ENCODE measurements around the gene C2orf81.
"Not testable (repeated sequence)": the region's sequence is repeated elsewhere in the genome, so short reads cannot be mapped to it uniquely, and the experiment has no call there.

C2orf81 gene

DNA sequence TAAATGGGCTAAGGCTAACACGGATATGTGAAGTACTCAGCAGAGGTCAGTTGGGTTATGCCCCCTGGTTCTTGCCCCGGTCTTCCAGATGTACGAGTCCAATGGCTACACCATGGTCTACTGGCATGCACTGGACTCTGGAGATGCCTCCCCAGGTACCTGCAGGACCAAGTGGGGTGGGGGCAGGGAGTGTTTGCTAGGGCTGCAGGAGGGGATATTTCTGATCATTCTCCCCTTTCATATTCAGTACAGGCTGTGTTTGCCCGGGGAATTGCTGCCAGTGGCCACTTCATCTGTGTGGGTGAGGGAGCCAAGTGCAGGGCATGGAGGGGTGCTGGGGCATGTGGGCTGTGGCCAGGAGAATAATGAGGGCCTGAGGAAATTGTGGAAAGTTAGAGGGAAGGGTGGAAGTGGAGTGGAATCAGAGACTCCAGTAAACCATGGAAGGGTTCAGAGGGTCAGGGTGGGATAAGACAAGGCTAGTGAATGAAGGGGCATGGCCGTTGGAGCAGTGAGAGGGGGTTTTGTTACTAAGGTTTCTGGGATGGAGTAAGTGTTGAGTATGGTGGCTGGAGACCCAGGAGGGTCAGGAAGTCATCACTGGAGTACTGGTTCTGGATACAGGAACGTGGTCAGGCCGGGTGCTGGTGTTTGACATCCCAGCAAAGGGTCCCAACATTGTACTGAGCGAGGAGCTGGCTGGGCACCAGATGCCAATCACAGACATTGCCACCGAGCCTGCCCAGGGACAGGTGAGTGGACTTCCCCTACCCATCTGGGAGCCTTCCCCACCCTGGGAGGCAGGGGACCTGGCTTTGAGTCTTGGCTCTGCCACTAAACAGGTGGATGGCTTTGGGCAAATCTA, 2.0 kb upstream of the C2orf81 start:
- no peak for DNase-seq

DNA sequence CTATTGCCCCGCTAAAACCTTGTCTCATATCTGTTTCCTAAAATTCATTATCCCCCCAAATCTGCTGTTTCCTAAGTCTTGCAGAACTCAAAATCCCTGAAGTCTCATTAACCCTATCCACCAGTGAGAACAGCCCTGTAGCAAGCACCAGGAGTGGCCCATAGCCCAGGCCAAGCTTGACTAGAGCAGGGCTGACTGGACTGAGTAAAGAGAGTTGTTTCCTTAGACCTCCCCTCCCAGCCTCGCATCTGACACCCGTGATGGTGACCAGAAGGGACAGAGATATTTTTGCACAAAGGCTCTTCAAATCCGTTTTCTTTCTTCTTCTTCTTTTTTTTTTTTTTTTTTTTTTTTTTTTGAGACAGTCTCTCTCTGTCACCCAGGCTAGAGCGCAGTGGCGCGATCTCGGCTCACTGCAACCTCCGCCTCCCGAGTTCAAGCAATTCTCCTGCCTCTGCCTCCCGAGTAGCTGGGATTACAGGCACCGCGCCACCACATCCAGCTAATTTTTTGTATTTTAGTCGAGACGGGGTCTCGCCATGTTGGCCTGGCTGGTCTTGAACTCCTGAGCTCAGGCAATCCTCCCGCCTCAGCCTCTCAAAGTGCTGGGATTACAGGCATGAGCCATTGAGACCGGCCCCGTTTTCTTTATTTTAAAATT, 846 bp downstream of the C2orf81 start:
- not testable (repeated sequence) for DNase-seq

DNA sequence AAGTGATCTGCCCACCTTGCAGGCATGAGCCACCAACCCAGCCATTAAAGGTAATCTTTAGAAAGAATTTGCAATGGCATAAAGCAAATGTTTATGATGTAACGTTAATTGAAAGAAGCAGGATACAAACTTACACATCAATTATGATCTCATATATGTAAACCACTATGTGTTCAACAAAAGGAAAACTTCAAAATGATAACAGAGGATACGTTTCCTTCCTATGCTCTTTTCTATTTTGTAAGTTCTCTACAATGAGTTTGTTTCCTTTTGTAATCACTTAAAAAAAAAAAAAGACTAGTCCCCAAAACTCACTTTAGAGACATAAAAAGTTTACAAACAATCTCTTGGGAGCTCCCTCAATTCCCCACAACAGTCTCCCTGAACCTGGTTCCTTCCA, 1.4 kb downstream of the C2orf81 start:
- DNase-seq: no peak

DNA sequence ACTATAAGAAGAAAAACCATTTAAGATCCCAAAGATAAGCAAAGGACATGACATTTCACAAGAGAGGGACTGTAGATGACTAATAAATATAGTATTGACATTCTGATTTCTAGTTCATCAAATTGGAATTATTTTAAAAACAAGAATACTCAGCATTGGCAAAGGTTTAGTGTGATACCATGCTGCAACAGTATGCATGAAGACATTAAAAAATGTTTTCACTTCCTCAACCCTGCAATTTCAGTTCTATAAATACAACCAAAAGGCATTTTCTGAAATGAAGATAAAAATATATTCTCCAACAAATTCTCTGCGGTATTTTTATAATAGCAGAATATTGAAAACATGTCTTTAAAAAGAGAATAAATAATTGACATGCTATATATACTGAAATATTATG, 2.1 kb downstream of the C2orf81 start:
- peak; percentile 58 for DNase-seq

DNA sequence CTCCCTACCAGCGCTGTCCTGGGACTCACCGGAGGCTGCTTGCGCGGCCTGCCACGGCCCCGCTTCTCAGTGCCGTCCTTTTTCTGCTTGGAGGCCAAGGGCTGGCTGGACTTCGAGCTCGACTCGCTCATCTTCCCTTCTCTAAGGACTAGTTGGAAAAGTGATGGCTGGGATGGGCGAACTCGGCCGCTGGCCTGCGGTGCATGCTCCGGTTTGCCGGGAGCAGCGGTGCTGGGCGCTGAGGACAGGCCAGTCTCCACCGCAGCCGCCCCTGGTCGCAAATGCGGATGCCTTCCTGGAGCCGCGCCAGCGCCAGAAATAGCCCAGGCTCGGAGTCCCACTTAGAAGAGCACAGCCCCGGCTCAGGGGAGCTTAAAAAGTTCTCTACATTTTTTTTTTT, 3.1 kb downstream of the C2orf81 start:
- peak; percentile 38 for DNase-seq

DNA sequence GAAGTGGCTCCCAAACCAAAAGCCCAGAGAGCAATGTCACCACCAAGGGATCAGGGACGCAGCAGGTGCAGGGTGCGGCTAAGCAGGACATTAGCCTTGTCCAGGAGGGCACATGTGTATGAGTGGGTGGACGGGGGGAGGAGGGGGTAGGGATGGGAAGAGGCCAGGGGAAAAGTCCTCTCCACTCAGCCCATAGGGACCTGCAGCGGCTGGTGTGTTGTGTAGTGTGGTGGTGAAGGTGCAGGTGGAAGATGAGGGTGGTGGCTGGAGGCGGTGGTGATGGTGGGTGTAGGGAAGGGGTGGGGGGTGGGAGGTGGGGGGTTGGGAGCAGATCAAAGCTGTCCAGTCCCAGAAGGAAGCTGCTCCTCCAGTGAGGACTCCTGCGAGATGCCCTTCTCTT, 3.7 kb downstream of the C2orf81 start:
- DNase-seq: no peak

DNA sequence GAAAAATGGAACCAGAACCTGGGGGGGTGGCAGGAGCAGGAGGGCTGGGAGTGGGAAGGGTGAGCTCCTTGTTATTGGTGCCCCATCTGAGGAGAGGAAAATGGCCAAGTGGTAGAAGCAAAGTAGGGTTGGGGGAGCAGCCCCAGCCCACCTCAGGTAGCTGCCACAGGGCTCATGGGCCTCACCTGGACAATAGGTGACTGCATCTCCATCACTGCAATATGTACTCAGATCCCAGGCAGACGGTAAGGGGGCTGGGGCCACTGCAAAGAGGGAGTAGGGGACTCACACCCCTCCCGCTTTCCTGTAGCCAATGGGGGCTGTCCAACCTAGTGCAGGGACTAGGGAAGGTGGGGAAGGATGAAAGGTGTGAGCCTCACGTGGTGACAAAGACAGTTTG, 4.2 kb downstream of the C2orf81 start:
- DNase-seq: no peak

DNA sequence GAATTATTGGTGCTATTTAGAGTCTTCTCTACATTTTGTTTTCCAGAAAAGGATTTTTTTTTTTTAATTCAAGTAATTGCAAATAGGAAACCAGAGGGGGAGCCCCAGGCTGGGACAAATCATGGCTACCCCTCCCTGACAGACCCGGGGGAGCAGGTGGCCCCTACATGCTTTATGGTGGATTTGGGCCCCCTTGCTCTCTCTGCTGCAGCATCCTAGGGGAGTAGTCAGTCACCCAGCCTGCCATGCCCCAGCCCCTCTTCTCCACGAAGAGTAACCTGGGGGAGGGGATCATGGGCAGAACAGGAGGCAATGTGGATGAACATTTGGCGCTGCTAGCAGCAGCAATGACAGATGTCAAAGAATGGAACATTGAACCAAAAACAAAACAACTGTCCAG, 4.6 kb downstream of the C2orf81 start:
- DNase-seq: no peak

DNA sequence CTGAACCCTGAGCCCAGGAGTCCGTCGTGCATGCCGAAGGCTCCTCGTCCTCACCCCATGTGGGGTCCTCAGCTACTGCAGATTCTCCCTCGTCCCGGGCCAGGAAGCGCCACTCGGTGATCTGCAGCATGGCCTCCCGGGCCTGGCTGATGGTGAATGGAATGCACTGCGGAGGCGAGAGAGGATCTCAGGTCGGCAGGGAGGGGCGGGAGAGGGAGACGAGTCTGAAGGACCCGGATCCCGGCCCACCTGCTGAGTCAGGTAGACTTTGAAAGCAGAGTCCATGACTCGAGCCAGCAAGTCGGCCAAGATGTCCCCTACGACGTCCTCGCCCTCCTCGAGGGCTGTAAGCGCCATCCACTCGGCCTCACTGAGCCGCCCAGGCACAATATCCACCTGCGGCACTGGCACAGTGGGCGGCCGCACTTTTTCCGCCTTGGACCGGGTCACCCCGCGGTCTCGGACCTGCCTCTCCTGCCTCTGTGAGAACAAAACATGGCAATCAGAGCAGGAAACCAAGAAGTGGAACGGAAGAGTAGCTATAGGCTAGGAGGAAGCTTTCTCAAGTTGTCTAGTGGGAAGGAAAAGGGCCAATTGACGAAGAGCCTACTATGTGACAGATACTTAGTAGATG, 5.5 kb downstream of the C2orf81 start:
- DNase-seq: no peak

DNA sequence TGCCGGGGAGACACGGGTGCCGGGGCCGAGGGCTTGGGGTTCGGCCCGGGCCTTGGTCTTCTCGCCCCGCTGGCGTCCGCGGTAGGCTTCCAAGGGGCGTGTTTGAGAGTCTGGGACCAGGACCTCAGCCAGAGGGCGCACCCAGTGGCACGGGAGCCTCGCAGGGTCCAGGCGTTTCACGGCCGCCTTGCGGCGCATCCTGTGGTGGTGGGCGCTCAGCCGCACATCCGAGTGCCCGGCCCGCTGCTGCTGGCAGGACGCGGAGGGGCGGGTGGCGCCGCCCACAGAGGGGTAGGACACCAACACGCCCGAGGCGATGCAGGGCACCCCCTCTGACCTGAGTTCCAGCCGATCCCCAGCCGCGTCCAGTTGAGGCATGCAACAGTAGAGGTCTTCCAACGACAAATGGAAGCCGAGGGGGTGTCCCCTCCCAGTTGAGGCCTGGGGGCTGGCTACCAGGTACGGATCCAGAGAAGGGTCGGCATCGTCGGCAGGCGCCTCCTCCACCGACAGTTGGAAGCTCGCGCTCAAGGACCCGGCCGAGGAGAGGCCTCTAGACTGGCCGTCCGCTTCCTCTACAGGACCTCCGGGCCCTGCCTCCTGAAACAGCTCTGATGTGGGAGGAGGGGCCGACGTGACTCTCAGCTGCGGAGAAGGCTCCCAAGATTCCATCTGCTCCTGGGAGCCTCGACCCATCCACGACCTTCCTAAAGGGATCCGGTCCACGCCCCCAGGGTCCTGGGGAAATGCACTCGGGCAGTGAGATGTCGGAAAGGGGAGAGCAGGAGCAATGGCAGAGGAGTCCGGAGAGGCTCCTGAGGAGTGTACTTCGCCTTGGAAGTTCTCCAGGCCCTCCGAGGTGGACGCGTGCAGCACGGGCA, 6.3 kb downstream of the C2orf81 start:
- no peak for DNase-seq

DNA sequence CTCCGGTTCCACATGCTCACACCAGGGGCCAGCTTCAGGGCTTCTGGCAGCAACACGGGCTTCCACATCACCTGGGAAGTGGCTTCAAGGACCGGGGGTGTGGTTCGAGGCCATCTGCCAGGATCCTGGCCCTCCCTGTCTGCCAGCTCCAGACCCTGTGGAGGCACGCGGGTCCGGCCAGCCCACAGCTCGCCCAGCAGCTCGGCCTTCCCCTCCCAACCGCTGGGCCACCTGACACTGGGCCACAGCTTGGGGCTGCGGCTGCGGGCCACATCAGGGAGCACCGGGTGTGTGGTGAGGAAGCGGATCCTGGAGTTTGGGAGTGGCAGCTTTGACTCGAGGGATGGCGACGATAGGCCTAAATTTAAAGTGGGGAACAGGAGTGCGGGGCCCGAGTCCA, 7.0 kb downstream of the C2orf81 start:
- DNase-seq: no peak

DNA sequence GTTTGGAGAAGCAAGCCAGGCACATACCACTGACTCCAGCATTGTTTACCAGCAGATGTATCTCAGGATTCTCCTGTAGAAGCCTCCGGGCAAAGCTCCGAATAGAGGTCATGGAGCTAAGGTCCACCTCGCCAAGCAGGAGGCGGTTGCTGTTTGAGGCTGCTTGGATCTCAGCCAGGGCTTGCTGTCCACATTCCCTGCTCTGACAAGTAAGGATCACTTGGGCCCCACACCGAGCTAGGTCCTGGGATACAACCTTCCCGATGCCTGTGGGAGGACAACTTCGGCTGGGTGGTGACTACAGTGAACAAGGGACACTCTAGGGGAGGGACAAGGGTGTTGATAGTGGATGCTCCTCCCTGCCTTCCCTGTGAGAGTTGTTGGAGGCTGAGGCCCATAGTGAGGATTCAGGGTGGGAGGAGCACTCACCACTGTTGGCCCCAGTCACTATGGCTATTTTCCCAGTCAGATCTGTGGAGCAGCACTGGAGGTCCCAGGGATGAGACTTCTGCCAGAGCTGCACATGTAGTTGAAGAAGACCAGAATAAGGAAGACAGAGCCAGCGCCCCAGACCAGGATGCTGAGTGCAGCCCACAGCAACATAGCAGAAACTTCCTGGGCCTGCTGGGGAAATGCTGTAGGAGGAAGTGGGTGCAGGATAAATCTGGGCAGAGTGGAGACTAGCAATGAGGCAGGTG, 8.3 kb downstream of the C2orf81 start:
- peak; percentile 12 for DNase-seq

DNA sequence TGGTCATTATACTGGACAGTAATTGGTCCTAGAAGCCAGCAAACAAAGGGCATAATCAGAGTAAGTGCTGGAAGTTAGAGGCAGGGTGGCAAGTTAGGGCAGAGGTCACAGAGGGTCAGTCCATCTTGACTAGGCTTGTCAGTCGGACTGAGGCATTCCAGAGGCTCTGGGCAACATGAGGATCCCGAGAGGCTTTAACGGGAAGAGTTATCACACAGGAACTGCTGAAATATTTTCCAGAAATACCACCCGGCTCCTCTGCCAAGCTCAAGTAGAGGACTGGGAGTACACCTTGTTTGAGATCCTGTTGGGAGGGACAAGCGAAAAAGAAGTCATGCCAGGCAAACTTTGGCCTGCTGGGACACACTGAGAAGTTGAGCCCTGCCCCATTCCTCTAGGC, 13.7 kb downstream of the C2orf81 start:
- no peak for DNase-seq

DNA sequence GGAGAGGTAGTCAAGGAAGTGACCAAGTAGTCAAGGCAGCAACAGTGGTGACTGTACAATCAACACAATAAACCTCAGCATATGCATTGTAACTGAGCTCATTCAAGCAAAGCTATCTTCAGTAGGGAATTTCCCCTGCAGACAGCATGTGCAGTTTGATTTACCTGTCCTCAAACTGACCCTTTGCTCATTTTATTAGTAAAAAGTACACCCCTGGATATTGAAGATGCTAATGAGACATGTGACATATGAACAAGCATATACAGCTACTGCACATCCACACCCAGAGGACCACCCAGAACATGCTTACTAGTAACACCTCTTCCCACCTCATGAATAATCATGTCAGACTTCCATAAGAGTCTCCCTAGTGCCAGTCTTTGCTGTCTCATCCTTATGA, 15.4 kb downstream of the C2orf81 start:
- no peak for DNase-seq

DNA sequence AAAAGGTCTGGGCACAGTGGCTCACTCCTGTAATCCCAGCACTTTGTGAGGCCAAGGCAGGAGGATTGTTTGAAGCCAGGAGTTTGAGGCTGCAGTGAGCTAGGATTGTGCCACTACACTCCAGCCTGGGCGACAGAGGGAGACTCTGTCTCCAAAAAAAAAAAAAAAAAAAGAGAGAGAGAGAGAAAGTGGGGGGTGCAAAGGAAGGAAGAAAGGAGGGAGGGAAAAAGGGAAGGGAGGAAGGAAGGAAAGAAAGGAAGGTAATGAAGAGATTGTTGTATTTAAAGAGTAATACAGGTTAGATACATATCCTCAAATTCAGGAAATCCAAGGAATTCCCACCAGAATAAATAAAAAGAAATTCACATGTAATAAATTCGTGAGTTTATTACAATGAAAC, 19.5 kb downstream of the C2orf81 start:
- no peak for DNase-seq

DNA sequence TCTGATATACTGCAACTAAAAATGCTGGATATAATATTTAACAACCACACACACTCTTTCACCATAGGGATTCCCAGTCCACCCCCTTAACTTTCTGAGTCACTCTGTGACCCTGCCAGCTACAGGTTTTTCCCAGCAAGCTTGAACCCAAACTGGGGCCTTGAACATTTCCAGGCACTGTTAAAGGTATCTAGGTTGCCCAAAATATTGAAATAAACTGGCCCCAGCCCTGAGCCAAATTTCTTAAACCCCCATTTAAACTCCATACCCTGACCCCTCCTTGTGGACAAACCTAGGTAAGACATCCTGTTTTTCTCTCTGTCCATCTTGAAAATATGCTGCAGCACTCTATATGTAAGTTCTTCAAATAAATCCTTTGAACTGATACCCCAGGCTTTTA, 21.6 kb downstream of the C2orf81 start:
- DNase-seq: peak; percentile 31

DNA sequence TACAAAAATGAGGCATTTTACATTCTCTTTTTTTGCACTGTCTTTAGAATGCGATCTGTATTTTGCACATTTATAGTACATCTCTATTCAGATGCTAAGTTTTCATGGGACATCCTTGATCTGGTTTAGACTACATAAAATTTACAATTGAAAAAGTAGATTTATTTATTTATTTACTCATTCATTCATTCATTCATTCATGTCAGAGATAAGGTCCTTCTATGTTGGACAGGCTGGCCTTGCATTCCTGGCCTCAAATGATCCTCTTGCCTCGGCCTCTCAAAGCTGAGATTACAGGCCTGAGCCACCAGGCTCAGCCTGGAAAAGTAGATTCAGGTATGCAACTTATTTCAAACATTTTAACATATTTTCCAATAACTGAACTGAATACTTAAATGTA, 25.3 kb downstream of the C2orf81 start:
- no peak for DNase-seq

DNA sequence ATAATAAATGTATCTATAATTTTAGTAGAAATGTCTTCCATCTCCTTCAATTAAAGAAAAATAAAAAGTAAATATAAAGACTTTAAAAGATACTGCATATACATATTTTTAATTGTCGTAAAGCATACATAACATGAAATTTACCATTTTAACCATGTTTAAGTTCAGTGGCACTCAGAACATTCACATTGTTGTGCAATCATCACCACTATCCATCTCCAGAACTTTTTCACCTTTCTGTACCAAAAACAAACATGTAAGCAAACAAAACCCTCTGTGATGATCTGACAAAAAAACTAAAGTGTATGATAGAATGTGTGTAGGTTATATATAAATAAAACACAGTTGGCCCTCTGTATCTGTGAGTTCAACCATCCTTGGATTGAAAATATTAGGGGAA, 27.9 kb downstream of the C2orf81 start:
- DNase-seq: no peak

DNA sequence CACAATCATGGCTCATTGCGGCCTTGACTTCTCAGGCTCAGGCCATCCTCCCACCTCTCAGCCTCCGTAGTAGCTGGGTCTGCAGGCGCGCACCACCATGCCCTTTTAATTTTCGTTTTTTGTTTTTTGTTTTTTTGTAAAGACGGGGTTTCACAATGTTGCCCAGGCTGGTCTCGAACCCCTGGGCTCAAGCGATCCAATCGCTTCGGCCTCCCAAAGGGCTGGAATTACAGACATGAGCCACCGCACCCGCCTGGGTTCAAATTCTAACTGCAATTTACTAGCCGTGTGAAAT, 29.0 kb downstream of the C2orf81 start:
- DNase-seq: no peak

DNA sequence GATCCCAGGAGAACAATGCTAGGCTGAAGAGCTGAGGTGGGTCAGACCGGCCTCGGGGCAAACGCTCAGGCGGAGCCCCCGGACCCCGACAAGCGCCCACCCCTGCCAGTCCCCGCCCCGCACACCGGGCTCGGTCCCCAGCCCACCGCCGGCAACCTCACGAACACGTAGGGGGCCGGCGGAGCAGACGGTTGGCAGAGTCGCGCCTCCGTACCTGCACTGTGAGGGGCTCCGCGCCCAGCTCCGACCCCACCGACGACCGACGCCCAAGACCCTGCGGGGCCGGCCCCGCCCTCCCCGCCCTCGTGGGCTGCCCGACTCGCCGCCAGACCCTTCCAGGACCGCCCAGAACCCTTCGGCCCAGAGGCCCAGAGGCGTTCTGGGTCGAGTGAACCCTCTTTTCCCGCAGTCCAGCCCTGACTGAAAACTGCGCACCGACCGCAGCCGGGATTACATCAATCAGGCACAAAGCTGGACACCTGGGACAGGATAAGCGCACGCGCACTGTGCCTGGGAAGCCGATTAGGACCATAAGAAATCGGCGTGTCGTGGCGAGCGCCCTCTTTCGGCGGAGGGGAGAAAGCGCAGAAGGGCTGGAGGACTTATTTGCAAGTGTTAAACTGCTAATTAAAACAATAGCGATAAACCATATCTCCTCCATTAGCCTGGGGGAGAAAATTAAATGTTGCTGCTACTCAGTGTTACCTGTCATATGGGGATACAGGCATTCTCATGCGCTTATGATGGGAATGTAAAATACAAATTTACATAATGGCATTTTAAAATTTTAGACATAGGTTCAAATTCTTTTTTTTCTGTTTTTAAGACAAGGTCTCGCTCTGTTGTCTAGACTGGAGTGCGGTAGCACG, 29.6 kb downstream of the C2orf81 start:
- peak; percentile 85 for DNase-seq

DNA sequence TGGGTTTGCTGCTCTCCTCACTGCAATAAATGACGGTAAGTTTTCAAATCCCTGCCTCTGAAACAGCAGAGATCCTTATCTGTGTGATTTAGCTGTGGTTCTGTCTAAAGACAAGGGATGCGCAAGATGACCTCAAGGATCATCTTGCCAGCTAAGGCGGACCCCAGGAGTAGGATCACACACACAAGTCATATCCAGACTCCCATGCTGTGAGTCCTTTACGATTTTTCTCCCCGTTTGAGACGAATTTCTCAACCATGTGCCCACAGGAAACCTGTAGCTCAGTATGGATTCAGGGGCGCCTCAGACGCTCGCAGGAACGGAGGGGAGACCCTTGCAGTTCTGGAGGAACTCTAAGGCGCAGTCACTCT, 30.2 kb downstream of the C2orf81 start:
- DNase-seq: peak; percentile 15

DNA sequence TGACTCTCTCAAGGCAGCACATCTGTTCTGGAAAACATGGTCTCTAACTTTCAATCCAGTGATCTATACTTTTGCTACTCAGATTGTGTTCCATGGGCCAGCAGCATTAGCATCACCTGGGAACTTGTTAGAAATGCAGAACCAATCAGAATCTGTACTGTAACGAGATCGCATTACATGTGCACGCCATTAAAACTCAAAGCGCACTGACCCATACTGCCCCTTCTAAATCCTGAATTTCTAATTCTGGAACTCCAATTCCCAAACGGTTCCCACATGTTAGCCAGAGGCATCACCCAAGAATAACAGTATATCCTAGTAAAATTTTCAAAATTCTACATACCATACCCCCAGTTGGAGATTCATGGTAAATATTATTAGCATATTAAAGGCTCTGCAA, 30.8 kb downstream of the C2orf81 start:
- DNase-seq: no peak

Measured in MV-4-11 (cell line).